ENCODE data around the gene ZNF48.

Gene ZNF48

GRCh38 chr16:30395155-30395991 is at the start of gene ZNF48:
ZNF48 (plus strand) TSS chr16:30395420; CDS start chr16:30395795, 375 bp downstream.
- DNase-seq (ENCODE audit: low spot score) = peak; percentile 91

GRCh38 chr16:30346286-30346685 is 48.9 kb upstream of the ZNF48 start:
- DNase-seq (ENCODE audit: low spot score) = no peak

- DNase-seq (ENCODE audit: low spot score) = no peak
Observed at GRCh38 chr16:30348113-30348512, 47.1 kb upstream of the ZNF48 start.

DNA sequence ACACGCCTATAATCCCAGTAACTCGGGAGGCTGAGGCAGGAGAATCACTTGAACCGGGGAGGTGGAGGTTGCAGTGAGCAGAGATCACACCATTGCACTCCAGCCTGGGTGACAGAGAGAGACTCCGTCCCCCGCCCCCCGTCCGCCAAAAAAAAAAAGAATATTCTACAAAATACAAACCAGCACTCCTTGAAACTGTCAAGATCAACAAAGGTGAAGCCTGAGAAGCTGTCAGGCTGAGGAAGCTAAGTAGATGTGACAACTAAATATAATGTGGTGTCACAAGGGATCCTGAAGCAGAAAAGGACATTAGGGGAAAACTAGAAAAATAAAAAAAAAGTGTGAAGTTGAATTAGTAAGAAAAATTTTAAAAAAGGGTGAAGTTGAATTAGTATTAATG is 46.3 kb upstream of the ZNF48 start:
- DNase-seq (ENCODE audit: low spot score) = no peak

GRCh38 chr16:30349675-30350074 is 45.5 kb upstream of the ZNF48 start:
- DNase-seq (ENCODE audit: low spot score) = no peak

GRCh38 chr16:30350134-30350871 is 44.9 kb upstream of the ZNF48 start:
- DNase-seq (ENCODE audit: low spot score) = no peak

DNA sequence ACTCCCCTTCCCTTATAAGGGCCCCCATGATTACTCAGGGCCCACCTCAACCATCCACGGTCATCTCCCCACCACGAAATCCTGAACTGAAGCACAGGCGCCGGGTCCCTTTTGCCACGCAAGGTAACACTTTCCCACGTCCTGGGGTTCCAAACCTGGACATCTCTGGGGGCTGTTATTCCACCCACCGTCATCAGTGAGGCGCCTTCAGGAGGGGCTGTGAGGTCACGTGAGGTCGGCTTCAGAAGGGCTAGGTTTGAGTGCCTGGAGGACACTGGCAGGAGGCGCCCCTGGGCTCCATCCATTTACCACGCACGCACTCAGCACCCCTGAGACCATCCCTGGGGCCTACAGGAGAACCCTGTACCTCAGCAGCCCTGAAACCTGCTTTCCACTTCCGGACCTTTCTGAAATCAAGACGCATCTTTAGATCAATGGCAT is 44.2 kb upstream of the ZNF48 start:
- DNase-seq (ENCODE audit: low spot score) = no peak

- DNase-seq (ENCODE audit: low spot score) = peak; percentile 82
Observed at GRCh38 chr16:30351586-30352419, 43.4 kb upstream of the ZNF48 start.

DNA sequence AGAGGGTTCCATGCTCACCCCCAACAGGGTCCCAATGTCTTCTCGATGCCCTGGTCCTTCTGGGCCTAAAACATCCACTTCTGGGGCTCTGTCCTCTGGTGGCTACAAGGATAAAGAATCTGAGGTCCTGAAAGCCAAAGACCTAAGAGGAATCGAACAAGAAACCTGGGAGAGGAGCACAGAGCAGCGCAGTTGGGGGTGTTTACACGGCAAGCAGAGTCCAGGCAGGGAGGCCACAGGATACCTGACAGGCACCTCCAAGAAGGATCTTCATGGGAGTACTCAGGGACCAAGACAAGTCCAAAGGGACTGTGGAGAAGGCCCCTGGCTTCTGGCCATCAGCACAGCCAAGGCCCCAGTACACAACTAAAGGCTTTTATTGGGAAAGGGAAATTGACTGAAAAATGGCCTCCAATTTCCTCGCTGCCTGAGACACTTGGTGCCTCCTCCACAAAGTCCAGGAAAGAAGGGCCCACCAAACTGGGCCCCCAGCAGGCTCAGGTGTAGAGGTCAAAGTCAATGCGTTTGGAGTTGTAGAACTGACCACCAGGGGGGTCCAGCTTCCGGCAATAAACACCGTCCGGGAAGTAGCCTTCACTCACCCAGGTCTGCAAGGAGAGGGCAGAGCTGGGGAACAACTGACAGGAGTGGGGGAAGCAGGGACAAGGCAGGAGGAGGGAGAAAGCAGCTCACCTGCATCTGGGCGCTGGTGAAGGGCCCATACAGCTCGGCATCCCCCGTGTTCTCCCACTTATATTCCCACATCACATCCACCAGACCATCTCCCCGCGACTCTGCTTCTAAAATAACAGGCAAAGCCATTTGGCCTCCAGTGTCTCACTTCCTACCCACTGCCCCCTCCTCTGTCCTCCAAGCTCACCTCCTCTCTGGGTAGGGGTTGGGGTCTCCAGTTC is 42.5 kb upstream of the ZNF48 start:
- no peak for DNase-seq (ENCODE audit: low spot score)

DNA sequence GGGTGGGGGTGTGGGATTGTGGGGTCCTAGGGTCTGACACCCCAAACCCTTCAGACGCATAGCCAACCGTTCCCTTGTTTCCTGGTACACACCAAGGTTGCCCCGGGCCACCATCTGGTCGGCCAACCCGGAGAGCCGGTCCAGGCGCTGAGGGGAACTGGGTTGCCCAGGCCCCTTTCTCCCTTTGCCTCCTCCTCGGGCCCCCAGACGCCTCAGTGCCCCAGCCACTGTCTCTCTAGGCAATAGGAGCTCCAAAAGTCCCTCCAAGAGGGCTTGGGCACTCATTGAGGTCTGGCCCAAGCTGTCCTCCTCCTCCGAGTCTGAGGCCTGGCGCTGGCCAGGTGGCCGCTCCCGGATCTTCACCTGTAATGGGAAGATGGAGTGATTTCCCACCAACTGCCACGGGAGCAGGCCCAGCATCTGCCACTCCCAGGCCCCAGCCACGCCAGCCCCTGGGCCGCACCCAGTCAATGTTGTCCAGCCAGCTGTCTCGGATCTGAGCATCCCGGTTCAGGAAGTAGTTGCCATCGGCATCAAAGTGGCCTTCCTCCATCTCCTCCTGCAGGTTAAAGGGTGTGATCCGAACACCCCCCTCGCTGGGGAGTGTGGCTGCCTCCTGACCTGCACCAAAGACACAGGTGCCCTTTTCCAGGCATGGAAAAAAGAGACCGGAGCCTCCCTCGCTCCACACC is 41.6 kb upstream of the ZNF48 start:
- DNase-seq (ENCODE audit: low spot score) = no peak

- DNase-seq (ENCODE audit: low spot score) = no peak
Observed at GRCh38 chr16:30354423-30355143, 40.6 kb upstream of the ZNF48 start.

GRCh38 chr16:30355144-30355953 is 39.9 kb upstream of the ZNF48 start, which contains the start of gene CD2BP2:
CD2BP2 (minus strand) TSS chr16:30355308; CDS start chr16:30354681, 627 bp downstream.
- DNase-seq (ENCODE audit: low spot score) = peak; percentile 95

DNA sequence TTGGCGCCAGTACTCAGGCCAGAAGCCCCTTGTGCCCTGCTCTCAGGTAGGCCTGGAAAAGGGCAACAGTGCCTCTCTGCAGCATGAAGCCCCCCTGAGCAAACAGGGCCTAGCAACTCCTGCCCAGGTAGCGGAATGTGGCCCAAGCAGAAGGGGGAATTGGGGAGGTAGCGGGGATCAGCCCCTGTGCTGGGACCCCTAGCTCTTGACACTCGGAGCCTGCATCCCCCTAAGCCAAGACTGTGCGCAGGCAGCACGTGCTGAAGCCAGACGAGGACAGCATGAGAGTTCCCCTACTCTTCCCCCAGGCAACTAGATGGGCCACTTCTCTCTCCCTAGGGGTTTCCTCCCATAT is 39.3 kb upstream of the ZNF48 start:
- no peak for DNase-seq (ENCODE audit: low spot score)

GRCh38 chr16:30356401-30357084 is 38.7 kb upstream of the ZNF48 start:
- DNase-seq (ENCODE audit: low spot score) = no peak

- DNase-seq (ENCODE audit: low spot score) = no peak
Observed at GRCh38 chr16:30357085-30357714, 38.0 kb upstream of the ZNF48 start.

DNA sequence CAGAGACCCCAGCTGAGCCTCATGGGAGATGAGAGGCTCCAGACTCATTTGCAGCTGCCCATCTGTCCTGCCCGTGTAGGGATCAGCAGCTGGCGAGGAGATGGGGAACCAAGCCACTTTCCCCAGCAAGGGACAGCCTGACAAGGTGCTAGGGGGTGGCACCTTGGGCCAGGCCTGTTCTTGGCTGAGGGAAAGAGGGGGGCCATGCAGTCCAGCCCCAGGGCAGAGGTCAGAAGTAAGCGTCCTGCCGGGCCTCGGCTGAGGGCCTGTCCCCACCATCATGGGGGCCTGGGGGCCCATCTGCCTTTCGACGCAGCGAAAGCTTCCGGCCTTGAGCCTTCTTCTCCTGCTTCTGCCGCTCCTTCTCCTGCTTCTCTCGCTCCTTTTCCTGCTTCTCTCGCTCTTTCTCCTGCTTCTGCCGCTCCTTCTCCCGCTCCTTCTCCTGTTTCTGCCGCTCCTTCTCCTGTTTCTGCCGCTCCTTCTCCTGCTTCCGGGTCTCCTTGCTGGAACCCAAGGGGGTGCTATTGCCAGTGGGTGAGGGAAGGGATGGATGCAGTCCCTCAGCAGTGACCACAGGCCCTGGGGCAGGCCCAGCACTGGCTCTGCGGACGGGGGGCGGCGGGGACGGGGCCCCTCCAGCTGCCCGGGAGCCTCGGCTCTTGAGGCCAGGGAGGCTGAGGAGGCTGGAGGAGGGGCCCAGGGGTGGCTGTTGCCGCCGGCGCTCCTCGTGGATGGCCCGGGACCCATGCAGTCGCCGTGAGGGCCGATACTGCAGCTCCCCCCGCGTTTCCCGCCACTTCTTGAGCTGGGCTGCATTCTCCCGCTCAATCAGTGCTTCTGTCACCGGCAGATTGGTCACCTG is 37.3 kb upstream of the ZNF48 start:
- DNase-seq (ENCODE audit: low spot score) = no peak

DNA sequence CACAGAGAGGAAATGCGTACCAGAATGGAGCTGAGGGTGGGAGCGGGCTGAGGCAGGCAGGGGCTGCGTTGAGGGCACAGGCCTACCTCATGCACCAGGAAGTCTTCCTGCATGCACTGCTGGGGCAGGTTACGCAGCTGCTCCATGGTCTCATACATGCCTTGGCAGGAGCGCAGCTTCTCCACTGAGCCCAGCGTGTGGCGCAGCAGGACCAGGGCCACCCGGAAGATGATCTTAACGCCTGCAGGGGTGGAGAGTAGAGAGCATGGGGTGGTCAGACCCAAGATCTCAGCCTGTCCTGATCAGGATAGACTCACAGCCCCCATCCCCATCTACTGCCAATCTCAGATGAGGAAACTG is 36.7 kb upstream of the ZNF48 start:
- DNase-seq (ENCODE audit: low spot score) = no peak

All from AG08396 (cell line).